Measurements from ENCODE around the gene GIPC2. TPM values are rescaled to one million over a fixed set of nuclear protein-coding genes. Genes with fewer than 3 reads are reported as not detected.

Gene GIPC2
- total RNA-seq, 1 donor from 2014 or later, result 4.9 TPM

DNA sequence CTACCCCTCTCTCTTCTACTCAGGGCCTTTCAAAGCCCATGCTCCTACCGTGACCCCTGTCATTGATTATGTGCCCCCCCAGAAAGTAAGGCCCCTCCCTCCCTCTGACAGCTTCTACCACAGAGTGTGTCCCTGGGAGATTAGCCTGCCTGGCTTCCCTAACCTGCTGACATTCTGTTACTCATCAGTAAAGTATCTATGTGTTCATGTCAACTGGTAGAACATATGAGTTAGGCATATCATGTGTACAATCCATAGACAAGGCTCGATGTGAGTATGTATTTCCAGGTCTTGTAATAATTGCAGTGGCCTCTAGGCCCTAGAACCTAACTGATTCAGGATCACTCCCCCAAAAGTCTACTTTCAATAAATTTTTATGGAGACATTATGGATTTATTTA, 120.0 kb downstream of the GIPC2 start:
- intact Hi-C loops (cut with micrococcal nuclease), result no loop called here
- DNase-seq, result no peak
- no peak for ATAC-seq

DNA sequence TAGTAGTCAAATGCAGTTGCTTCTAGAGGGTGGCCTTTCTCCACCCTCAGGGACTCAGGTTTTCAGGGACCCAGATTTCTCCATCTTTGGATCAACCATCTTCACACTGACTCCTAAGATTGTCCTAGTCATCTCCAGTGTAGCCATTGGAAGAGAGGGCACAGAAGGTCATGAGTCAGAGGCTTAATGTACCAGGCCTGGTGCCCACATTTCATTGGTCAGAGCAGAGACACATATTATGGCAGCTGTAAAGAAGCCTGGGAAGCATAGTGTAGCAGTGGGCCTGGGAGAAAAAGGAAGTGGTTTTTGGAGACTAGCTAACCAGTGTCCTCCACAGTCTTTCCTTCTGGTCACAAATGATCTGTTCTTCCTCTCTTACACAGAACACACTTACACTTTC, 122.5 kb downstream of the GIPC2 start:
- intact Hi-C loops (cut with micrococcal nuclease), result no loop called here
- no peak for DNase-seq
- ATAC-seq, result no peak

DNA sequence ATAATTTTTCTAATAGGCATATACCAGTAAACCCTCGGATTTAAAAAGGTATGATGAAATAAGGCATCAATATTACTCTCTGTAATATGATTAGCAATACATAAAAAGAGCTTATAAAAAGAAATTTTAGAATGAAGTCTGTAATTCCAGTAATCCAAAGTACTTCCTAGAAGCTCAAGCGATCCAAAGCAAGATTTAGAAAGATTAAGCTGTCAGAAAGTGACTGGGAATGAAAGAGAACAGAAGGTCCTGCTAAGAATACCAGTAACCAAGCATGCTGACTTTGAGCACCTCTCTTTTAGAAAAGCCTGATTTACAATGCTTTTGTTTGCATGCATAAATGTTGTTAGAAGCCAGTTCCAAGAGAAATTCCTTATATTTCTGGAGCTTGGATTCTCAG, 125.1 kb downstream of the GIPC2 start:
- no peak for DNase-seq
- no peak for ATAC-seq
- intact Hi-C loops (cut with micrococcal nuclease), result no loop called here

DNA sequence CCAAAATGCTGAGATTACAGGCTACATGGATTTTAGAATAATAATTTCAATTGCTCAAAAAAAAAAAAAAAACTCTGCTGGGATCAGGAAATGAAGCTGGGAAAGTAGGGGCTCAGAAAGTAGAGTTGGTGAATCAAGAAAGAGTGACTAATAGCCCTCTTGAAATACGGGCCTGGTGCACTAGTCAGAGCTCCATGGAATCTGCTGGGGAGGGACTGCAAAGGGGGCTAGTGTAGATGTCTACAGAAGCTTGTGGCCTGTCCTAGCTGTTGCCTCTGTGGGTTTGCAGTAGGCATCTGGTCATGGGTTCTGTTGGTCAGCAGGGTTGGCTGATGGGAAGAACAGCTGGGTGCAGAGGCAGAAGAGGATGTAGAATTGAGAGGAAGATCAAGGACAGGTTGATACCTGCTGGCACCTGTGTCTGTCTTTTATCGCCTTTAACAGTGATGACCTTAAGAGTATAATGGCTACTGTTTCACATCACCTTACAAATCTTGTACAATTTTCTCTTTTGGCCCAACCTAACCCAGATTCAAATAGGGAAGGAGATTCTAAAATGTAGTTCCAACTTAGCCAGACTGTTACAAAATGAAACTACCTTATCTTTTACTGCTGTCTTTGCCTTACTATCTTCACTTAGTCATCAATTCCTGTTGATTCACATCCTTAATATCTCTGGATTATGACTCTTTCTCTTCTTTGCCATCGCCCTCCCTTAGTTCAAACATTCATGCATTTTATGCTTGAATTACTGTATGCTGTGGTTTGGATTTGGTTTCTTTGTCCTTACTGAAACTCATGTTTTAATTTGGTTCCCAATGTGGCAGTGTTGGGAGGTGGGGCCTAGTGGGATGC, 126.2 kb downstream of the GIPC2 start:
- intact Hi-C loops (cut with micrococcal nuclease), result no loop called here
- DNase-seq, result no peak
- ATAC-seq, result no peak

DNA sequence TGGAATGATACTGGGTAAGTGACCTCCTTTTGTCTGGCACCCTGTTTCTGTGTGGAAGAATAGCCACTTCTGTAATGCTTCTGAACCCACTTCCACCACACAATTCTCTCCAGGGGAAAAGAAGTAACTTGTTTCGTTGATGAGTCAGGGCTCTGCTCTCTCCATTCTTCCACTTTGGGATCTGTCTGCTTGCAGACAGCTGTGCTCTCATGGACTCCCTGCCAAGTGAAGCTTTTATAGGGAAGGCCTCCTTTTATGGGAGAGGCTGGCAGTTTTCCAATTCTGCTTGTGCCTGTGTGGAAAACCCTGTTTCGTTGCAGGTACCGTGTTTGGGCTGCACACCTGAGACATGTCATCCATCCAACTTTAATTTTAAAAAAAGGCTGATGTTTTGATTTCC, 130.7 kb downstream of the GIPC2 start:
- intact Hi-C loops (cut with micrococcal nuclease), result no loop called here
- DNase-seq (no peak), ATAC-seq (peak; percentile 43)

DNA sequence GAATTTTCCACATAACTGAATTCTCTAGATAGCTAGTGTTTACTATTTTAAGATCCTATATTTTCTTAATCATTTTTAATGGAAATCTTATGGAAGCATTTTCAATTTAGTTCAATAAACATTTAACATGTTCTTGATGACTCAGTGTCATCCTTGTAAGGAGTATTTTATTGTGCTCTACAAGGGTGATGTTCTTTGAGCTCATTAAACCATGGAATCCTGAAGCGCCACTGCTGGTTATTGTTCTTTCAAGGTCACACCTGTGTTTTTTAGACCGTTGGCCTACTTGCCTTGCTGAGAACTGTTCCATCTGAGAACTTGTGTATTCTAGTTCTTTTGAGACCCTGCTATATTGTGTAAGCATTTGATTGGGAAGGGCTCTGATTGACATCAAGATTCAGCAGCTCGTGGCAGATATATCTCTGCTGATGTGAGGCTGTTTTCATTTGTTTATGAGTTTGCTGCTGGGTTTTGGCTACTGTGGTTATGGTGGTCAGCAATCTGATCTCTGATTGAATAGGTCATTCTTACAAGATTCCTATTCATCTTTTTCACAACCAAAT, 132.0 kb downstream of the GIPC2 start:
- DNase-seq (no peak), ATAC-seq (no peak)
- intact Hi-C loops (cut with micrococcal nuclease), result no loop called here

DNA sequence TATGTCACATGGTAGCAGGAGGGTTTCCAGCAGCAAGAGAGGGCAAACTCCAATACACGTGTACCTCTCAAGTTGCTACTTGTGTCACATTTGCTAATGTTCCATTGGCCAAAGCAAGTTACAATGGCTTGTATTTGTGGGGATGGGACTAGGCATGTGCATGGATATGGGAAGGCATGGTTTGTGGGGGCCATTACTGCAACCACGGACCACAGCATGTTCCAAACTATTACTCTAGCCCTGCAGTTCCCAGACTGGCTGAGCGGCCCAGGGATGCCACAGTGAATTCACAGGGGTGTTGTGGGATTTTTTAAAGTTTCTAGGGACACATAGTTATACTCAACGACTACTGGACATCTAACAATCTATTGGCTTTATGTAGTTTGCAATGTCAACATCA, 133.1 kb downstream of the GIPC2 start:
- no peak for DNase-seq
- intact Hi-C loops (cut with micrococcal nuclease), result no loop called here
- no peak for ATAC-seq

DNA sequence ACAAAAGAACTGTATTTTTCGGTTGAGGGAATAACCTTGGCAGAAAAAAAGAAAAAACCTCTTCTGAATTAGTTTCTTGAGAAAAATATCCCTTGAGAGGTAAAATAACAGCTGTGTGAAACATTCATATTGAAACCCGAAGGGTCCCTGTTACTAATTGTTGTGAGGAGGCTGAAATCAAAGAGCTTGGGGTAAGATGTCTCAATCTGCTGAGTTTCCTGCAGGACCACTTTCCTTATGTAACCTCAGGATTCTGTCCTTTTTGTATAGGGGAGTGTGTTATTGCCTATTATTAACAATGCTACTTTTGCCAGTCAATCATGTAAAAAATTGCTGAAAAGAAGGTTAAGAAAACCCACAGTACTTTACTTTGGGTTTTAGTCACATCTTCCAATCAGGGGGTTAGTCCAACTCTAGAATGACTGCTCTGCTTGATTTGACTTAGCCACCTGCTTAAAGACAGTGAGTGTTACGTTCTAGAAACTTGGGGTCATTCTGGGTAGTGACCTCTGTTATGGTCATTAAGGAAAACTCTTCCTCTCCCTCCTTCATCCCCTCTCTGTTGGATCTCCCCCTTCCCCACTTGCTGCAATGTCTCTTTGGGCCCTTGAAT, 138.8 kb downstream of the GIPC2 start:
- intact Hi-C loops (cut with micrococcal nuclease), result no loop called here
- DNase-seq (no peak), ATAC-seq (no peak)

Other genes with a start within 250 kb of the GIPC2 start
- 365 TPM for gene NEXN, start 157.3 kb upstream of the GIPC2 start, total RNA-seq
- 50.7 TPM for gene FUBP1, start 66.9 kb upstream of the GIPC2 start, total RNA-seq
- gene DNAJB4, start 41.0 kb upstream of the GIPC2 start, total RNA-seq, result 99.4 TPM